MCF 10A (cell line): ENCODE data around the gene RNF217. TPM values are rescaled to one million over a fixed set of nuclear protein-coding genes. Genes with fewer than 3 reads are reported as not detected.

Experiments used
- BruUV-seq: library from RNA; stranded (reverse); fragments of 400-500 nt; replicated peaks from 2 replicates; lab custom pipeline; 2021; lab: Mats Ljungman, UMichigan
- CTCF ChIA-PET: fragments of 300-600 bp; sonication (Branson Sonifier 250); formaldehyde crosslinking; extraction: SDS; loops from one replicate; lab custom pipeline; 2021; ENCODE audit warnings: antibody characterized with exemption, inconsistent platforms; lab: Yijun Ruan, JAX
- POLR2A ChIA-PET: fragments of 300-600, 350-650 bp; sonication (Branson Sonifier 250); formaldehyde crosslinking; extraction: SDS; loops from one replicate; lab custom pipeline; 2020; ENCODE audit warnings: antibody characterized with exemption, inconsistent platforms; lab: Yijun Ruan, JAX
- DNase-seq: peaks from one replicate; pipeline ENCODE4 v3.0.0-alpha.2; 2018; ENCODE audit not compliant: unreplicated experiment
- H3K27ac Mint-ChIP-seq: one replicate; pipeline ENCODE4 v1.8.0; 2022; ENCODE audit warnings: mild to moderate bottlenecking, low read depth, mixed read lengths; ENCODE audit not compliant: unreplicated experiment
- H3K27me3 Mint-ChIP-seq: one replicate; pipeline ENCODE4 v1.8.0; 2022; ENCODE audit warnings: mixed read lengths; ENCODE audit not compliant: insufficient read depth, unreplicated experiment
- H3K36me3 Mint-ChIP-seq: one replicate; pipeline ENCODE4 v1.8.0; 2022; ENCODE audit warnings: mild to moderate bottlenecking, moderate library complexity, mixed read lengths; ENCODE audit not compliant: insufficient read depth, unreplicated experiment
- H3K4me1 Mint-ChIP-seq: one replicate; pipeline ENCODE4 v1.8.0; 2022; ENCODE audit warnings: mixed read lengths; ENCODE audit not compliant: insufficient read depth, unreplicated experiment
- H3K4me3 Mint-ChIP-seq: one replicate; pipeline ENCODE4 v1.8.0; 2022; ENCODE audit warnings: mild to moderate bottlenecking, moderate library complexity, mixed read lengths; ENCODE audit not compliant: unreplicated experiment
- H3K9me3 Mint-ChIP-seq: one replicate; pipeline ENCODE4 v1.8.0; 2022; ENCODE audit warnings: mixed read lengths; ENCODE audit not compliant: unreplicated experiment
- intact Hi-C: fragments of 100-400 bp; cut with micrococcal nuclease; formaldehyde crosslinking; loops from 2 replicates; pipeline ENCODE4 v1.14.1; 2022
- total RNA-seq: library from RNA; stranded (reverse); gene quantifications from 2 replicates; pipeline ENCODE4 v1.2.3, GENCODE V29; 2022
- TF ChIP-seq, protein P1 (sequence below): fragments of 200-600 bp; IDR thresholded peaks from one replicate; pipeline ENCODE4 v1.8.0; 2022; ENCODE audit warnings: antibody characterized with exemption, mild to moderate bottlenecking; ENCODE audit not compliant: unreplicated experiment

RNF217 gene
- total RNA-seq, 1 experiment from 2014 or later, result 24.8 TPM

GRCh38 chr6:125094563-125094962, 132.3 kb downstream of the RNF217 start:
- H3K36me3 Mint-ChIP-seq, result peaks cover 5% of the 10 kb centered on the region
- H3K4me1 Mint-ChIP-seq, result peaks cover 16% of the 10 kb centered on the region
- TSS peak; percentile 23 for BruUV-seq
- no peaks in the 10 kb centered on the region for H3K9me3 Mint-ChIP-seq
- peak; percentile 72 for DNase-seq
- no peaks in the 10 kb centered on the region for H3K27me3 Mint-ChIP-seq
- CTCF ChIA-PET, result interaction anchor here (4.9 kb wide), 1 partner anchor 19 kb away, joined by 35 read pairs; no protein-coding TSS in a partner anchor
- no peak overlapping the region for H3K4me3 Mint-ChIP-seq
- POLR2A ChIA-PET, result interaction anchor here (0.6 to 0.7 kb wide), 2 partner anchors 117 to 892 kb away, joined by 3 read pairs; no protein-coding TSS in a partner anchor
- TF ChIP-seq, protein P1, sequence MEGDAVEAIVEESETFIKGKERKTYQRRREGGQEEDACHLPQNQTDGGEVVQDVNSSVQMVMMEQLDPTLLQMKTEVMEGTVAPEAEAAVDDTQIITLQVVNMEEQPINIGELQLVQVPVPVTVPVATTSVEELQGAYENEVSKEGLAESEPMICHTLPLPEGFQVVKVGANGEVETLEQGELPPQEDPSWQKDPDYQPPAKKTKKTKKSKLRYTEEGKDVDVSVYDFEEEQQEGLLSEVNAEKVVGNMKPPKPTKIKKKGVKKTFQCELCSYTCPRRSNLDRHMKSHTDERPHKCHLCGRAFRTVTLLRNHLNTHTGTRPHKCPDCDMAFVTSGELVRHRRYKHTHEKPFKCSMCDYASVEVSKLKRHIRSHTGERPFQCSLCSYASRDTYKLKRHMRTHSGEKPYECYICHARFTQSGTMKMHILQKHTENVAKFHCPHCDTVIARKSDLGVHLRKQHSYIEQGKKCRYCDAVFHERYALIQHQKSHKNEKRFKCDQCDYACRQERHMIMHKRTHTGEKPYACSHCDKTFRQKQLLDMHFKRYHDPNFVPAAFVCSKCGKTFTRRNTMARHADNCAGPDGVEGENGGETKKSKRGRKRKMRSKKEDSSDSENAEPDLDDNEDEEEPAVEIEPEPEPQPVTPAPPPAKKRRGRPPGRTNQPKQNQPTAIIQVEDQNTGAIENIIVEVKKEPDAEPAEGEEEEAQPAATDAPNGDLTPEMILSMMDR, result no peak
- H3K27ac Mint-ChIP-seq, result peak overlapping the region; percentile 78
- intact Hi-C loops, result no loop called here

GRCh38 chr6:125095580-125096301, 133.5 kb downstream of the RNF217 start:
- TF ChIP-seq, protein P1, result no peak
- H3K4me1 Mint-ChIP-seq, result peaks cover 16% of the 10 kb centered on the region
- H3K27ac Mint-ChIP-seq, result peak overlapping the region; percentile 79
- H3K36me3 Mint-ChIP-seq, result peaks cover 5% of the 10 kb centered on the region
- CTCF ChIA-PET, result interaction anchor here (0.6 to 4.9 kb wide), 4 partner anchors 17 to 89 kb away, joined by 4 to 35 read pairs (median 6); no protein-coding TSS in a partner anchor
- POLR2A ChIA-PET, result interaction anchor here (0.9 to 1.6 kb wide), 3 partner anchors 45 to 134 kb away, joined by 3 to 9 read pairs (median 3); partner anchors contain the start of gene RNF217
- DNase-seq, result peak; percentile 47
- intact Hi-C loops, result no loop called here
- no TSS peak for BruUV-seq
- no peak overlapping the region for H3K4me3 Mint-ChIP-seq
- no peaks in the 10 kb centered on the region for H3K27me3 Mint-ChIP-seq
- no peaks in the 10 kb centered on the region for H3K9me3 Mint-ChIP-seq

GRCh38 chr6:125097186-125097585, 134.9 kb downstream of the RNF217 start:
- Mint-ChIP-seq H3K9me3 (no peaks in the 10 kb centered on the region), H3K27ac (no peak overlapping the region), H3K4me3 (no peak overlapping the region), H3K4me1 (peaks cover 28% of the 10 kb centered on the region), H3K36me3 (peaks cover 2% of the 10 kb centered on the region), H3K27me3 (no peaks in the 10 kb centered on the region)
- TF ChIP-seq, protein P1, result no peak
- ChIA-PET POLR2A (interaction anchor here (0.6 kb wide), 1 partner anchor 98 kb away, joined by 3 read pairs; no protein-coding TSS in a partner anchor), CTCF (interaction anchor here (0.6 to 4.9 kb wide), 3 partner anchors 16 to 69 kb away, joined by 4 to 35 read pairs (median 5); no protein-coding TSS in a partner anchor)
- intact Hi-C loops, result no loop called here
- BruUV-seq, result no TSS peak
- DNase-seq, result no peak

DNA sequence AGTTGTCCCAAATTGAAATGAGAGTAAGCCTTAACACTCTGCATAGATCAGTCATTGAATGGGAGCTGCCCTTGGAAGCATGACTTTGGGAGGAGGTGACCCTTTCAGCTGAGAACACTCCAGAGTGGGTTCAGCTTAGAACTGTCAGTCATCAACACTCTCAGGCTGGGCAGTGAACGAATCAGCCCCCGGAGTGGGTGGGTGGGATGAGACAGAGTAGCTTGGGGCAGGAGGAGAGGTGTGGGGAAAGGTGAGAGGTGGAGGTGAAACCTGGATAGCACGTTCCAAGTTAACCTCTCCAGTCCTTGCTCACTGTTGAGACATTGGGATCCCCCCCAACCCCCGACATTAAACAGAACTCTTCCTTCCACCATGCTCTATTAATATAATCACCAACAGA, 136.0 kb downstream of the RNF217 start:
- no peaks in the 10 kb centered on the region for H3K27me3 Mint-ChIP-seq
- ChIA-PET CTCF (interaction anchor here (0.7 to 4.9 kb wide), 3 partner anchors 15 to 135 kb away, joined by 4 to 35 read pairs (median 11); partner anchors contain the start of gene RNF217), POLR2A (interaction anchor here (0.5 to 2.2 kb wide), 2 partner anchors 49 to 135 kb away, joined by 3 to 18 read pairs; partner anchors contain the start of gene RNF217)
- peaks cover 36% of the 10 kb centered on the region for H3K4me1 Mint-ChIP-seq
- intact Hi-C loops, result no loop called here
- H3K27ac Mint-ChIP-seq, result no peak overlapping the region
- TF ChIP-seq, protein P1, result no peak
- H3K4me3 Mint-ChIP-seq, result no peak overlapping the region
- no peak for DNase-seq
- no TSS peak for BruUV-seq
- no peaks in the 10 kb centered on the region for H3K9me3 Mint-ChIP-seq
- no peaks in the 10 kb centered on the region for H3K36me3 Mint-ChIP-seq
